Tibial nerve (tissue), 3 donors: ENCODE data around the gene NSUN2.

Experiments used
- POLR2A ChIP-seq, 2 donors: fragments of 450-650 bp; IDR thresholded peaks; one replicate each; pipeline ENCODE4 v1.6.1; 2017; ENCODE audit warnings: antibody characterized with exemption in 2 of 2, mild to moderate bottlenecking in 2 of 2, moderate library complexity in 2 of 2
- TF ChIP-seq, protein P1 (sequence below), 5 experiments: fragments of 200-600 bp in 3 of 5; fragments of 450-650 bp in 2 of 5; sonication (generic) in 3 of 5; IDR thresholded peaks; one replicate each; pipeline ENCODE4 v1.5.1; 2016 to 2019; ENCODE audit warnings: antibody characterized with exemption in 5 of 5, mild to moderate bottlenecking in 3 of 5, moderate library complexity in 2 of 5

DNA sequence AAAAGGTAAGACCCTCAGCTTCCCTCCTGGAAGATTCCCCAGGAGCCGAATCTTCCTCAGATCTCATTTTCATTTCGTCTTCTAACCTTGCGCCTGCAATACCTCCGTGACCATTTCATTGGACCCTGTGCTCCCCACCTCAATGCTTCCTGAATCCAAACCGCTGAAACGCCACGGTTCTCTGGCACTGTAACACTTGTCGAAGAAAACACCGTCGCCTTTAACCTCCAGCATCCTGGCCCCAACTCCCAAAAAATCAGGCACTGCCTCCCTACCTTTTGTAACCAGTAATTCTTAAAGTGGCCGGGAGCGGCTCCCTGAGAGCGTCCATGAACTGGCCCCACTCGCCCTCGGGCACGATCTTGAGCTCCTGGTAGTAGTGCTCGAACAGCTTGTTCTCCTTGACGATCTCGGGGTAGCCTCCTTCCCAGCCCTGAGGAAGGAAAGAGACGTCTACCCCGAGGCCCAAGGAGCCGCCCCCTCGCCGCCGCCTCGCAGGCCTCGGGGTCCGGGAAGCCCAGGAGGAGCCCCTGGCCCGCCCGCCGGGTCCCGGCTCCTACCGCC lies 438 bp downstream of the NSUN2 start:
- TF ChIP-seq, protein P1, sequence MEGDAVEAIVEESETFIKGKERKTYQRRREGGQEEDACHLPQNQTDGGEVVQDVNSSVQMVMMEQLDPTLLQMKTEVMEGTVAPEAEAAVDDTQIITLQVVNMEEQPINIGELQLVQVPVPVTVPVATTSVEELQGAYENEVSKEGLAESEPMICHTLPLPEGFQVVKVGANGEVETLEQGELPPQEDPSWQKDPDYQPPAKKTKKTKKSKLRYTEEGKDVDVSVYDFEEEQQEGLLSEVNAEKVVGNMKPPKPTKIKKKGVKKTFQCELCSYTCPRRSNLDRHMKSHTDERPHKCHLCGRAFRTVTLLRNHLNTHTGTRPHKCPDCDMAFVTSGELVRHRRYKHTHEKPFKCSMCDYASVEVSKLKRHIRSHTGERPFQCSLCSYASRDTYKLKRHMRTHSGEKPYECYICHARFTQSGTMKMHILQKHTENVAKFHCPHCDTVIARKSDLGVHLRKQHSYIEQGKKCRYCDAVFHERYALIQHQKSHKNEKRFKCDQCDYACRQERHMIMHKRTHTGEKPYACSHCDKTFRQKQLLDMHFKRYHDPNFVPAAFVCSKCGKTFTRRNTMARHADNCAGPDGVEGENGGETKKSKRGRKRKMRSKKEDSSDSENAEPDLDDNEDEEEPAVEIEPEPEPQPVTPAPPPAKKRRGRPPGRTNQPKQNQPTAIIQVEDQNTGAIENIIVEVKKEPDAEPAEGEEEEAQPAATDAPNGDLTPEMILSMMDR (IDR thresholded peaks at IDR 0.05), result no peak
- no peak for TF ChIP-seq POLR2A (IDR thresholded peaks at IDR 0.05)
